Mesodermal cell (in vitro differentiated cells): ENCODE results near the gene SELENBP1. TPM values are rescaled to one million over a fixed set of nuclear protein-coding genes. Genes with fewer than 3 reads are reported as not detected.
A peak's percentile ranks its signal among the peaks of the same experiment; 100 is the strongest.

Experiments
- H3K27ac ChIP-seq: 2 replicates; pipeline ENCODE4 v1.7.0; 2013; ENCODE audit warnings: mild to moderate bottlenecking, low read depth, low read length, moderate library complexity; ENCODE audit not compliant: severe bottlenecking
- H3K36me3 ChIP-seq: 2 replicates; pipeline ENCODE4 v1.7.1; 2013; ENCODE audit warnings: mild to moderate bottlenecking, low read length, moderate library complexity; ENCODE audit not compliant: control insufficient read depth, insufficient read depth
- H3K4me1 ChIP-seq: one replicate; pipeline ENCODE4 v1.7.1; 2013; ENCODE audit warnings: mild to moderate bottlenecking, low read length; ENCODE audit not compliant: insufficient read depth, control insufficient read depth, poor library complexity, severe bottlenecking
- H3K4me3 ChIP-seq: 2 replicates; pipeline ENCODE4 v1.7.0; 2013; ENCODE audit warnings: low read length, control low read depth, mild to moderate bottlenecking; ENCODE audit not compliant: insufficient read depth, poor library complexity, severe bottlenecking; ENCODE audit errors: extremely low read depth
- H3K9me3 ChIP-seq: 2 replicates; pipeline ENCODE4 v1.7.1; 2013; ENCODE audit warnings: mild to moderate bottlenecking, low read length, moderate library complexity; ENCODE audit not compliant: control insufficient read depth
- WGBS, 2 experiments: methylation state at CpG; one replicate each; pipeline ENCODE4 v1.1.5; 2013; ENCODE audit warnings: missing lambda C conversion rate in 2 of 2; ENCODE audit not compliant: insufficient coverage in 2 of 2; 5-methylcytosine and 5-hydroxymethylcytosine counted together
- polyA plus RNA-seq, 2 experiments: library from polyadenylated mRNA; stranded (reverse); fragments of 50-300 nt; gene quantifications; one replicate each; pipeline ENCODE4 v1.2.3, GENCODE V29; 2013

SELENBP1 gene
- polyA plus RNA-seq (2013, experiment 1 of 2) = 45.9 TPM
- polyA plus RNA-seq (2013, experiment 2 of 2) = 40.1 TPM

GRCh38 chr1:151372058-151372934 lies at the start of gene SELENBP1:
SELENBP1 (minus strand) TSS chr1:151372705; CDS start chr1:151372641, 64 bp downstream.
- 27 to 36% methylated on average over 6 to 8 of the region's 11 CpGs for WGBS, 2 experiments
- peak within 1 kb of the TSS; percentile 57 for H3K27ac ChIP-seq
- no peaks in the 10 kb centered on the region for H3K9me3 ChIP-seq
- H3K36me3 ChIP-seq = peaks cover 3% of the 10 kb centered on the region
- H3K4me1 ChIP-seq = peaks cover 18% of the 10 kb centered on the region
- H3K4me3 ChIP-seq = peak within 1 kb of the TSS; percentile 43

- H3K4me1 ChIP-seq = no peaks in the 10 kb centered on the region
- 44 to 50% methylated on average over 2 of the region's 5 CpGs for WGBS, 2 experiments
- no peak overlapping the region for H3K27ac ChIP-seq
- peaks cover 83% of the 10 kb centered on the region for H3K36me3 ChIP-seq
- no peak overlapping the region for H3K4me3 ChIP-seq
- H3K9me3 ChIP-seq = no peaks in the 10 kb centered on the region
Measured at GRCh38 chr1:151419819-151420218, 47.3 kb upstream of the SELENBP1 start.

- H3K9me3 ChIP-seq = no peaks in the 10 kb centered on the region
- H3K27ac ChIP-seq = no peak overlapping the region
- no peak overlapping the region for H3K4me3 ChIP-seq
- H3K36me3 ChIP-seq = peaks cover 82% of the 10 kb centered on the region
- no peaks in the 10 kb centered on the region for H3K4me1 ChIP-seq
- 100% methylated on average over 1 of the region's 3 CpGs for WGBS, 2 experiments
Measured at GRCh38 chr1:151418081-151418480, 45.6 kb upstream of the SELENBP1 start.

- no peaks in the 10 kb centered on the region for H3K9me3 ChIP-seq
- 92 to 100% methylated on average over 2 to 4 of the region's 4 CpGs for WGBS, 2 experiments
- peaks cover 84% of the 10 kb centered on the region for H3K36me3 ChIP-seq
- no peak overlapping the region for H3K27ac ChIP-seq
- H3K4me3 ChIP-seq = no peak overlapping the region
- H3K4me1 ChIP-seq = no peaks in the 10 kb centered on the region
Measured at GRCh38 chr1:151416231-151416630, 43.7 kb upstream of the SELENBP1 start.

GRCh38 chr1:151411884-151412283 lies 39.4 kb upstream of the SELENBP1 start:
- Histone ChIP-seq H3K27ac (no peak overlapping the region), H3K4me3 (no peak overlapping the region), H3K9me3 (no peaks in the 10 kb centered on the region), H3K36me3 (peaks cover 98% of the 10 kb centered on the region), H3K4me1 (no peaks in the 10 kb centered on the region)
- WGBS, 2 experiments = 71% methylated on average over 1 of the region's 2 CpGs; no CpG with 5 or more reads in 1 of the 2 experiments

GRCh38 chr1:151408891-151409290 lies 36.4 kb upstream of the SELENBP1 start:
- no peaks in the 10 kb centered on the region for H3K9me3 ChIP-seq
- no peaks in the 10 kb centered on the region for H3K4me1 ChIP-seq
- H3K36me3 ChIP-seq = peaks cover 95% of the 10 kb centered on the region
- H3K27ac ChIP-seq = no peak overlapping the region
- H3K4me3 ChIP-seq = no peak overlapping the region

- peaks cover 96% of the 10 kb centered on the region for H3K36me3 ChIP-seq
- H3K4me3 ChIP-seq = no peak overlapping the region
Measured at GRCh38 chr1:151407304-151407703, 34.8 kb upstream of the SELENBP1 start.

GRCh38 chr1:151406176-151406575 lies 33.7 kb upstream of the SELENBP1 start:
- peaks cover 4% of the 10 kb centered on the region for H3K4me1 ChIP-seq
- peaks cover 96% of the 10 kb centered on the region for H3K36me3 ChIP-seq
- WGBS, 2 experiments = 94% methylated on average over 6 of the region's 8 CpGs; no CpG with 5 or more reads in 1 of the 2 experiments
- H3K27ac ChIP-seq = no peak overlapping the region
- no peak overlapping the region for H3K4me3 ChIP-seq
- H3K9me3 ChIP-seq = no peaks in the 10 kb centered on the region

More at GRCh38 chr1:151407304-151407703, 34.8 kb upstream of the SELENBP1 start:
- no peaks in the 10 kb centered on the region for H3K9me3 ChIP-seq
- H3K4me1 ChIP-seq = no peaks in the 10 kb centered on the region
- no peak overlapping the region for H3K27ac ChIP-seq
- WGBS, 2 experiments = 100% methylated on average over 1 of the region's 3 CpGs; no CpG with 5 or more reads in 1 of the 2 experiments

GRCh38 chr1:151405187-151405951 lies 32.9 kb upstream of the SELENBP1 start:
- 95 to 100% methylated on average over 12 to 13 of the region's 13 CpGs for WGBS, 2 experiments

GRCh38 chr1:151403612-151404011 lies 31.1 kb upstream of the SELENBP1 start:
- Histone ChIP-seq H3K27ac (no peak overlapping the region), H3K4me1 (peaks cover 10% of the 10 kb centered on the region), H3K4me3 (no peak overlapping the region), H3K36me3 (peaks cover 79% of the 10 kb centered on the region), H3K9me3 (no peaks in the 10 kb centered on the region)
- WGBS, 2 experiments = 100% methylated on average over 1 to 2 of the region's 3 CpGs

More at GRCh38 chr1:151405187-151405951, 32.9 kb upstream of the SELENBP1 start:
- Histone ChIP-seq H3K4me1 (peaks cover 10% of the 10 kb centered on the region), H3K36me3 (peaks cover 96% of the 10 kb centered on the region), H3K4me3 (no peak overlapping the region), H3K27ac (no peak overlapping the region), H3K9me3 (no peaks in the 10 kb centered on the region)
